H9 (cell line): ENCODE data around the gene HEYL. TPM values are rescaled to one million over a fixed set of nuclear protein-coding genes. Genes with fewer than 3 reads are reported as not detected.

Experiments used
- DNase-seq: peaks from one replicate; pipeline ENCODE4 v3.0.0-alpha.2; 2017
- H2AFZ ChIP-seq: one replicate; pipeline ENCODE4 v1.6.1; 2013; ENCODE audit warnings: mild to moderate bottlenecking, low read length, control low read depth, moderate library complexity
- H2AK5ac ChIP-seq: 2 replicates; pipeline ENCODE4 v1.6.1; 2013; ENCODE audit warnings: low read length, control low read depth, mixed read lengths; ENCODE audit not compliant: insufficient read length
- H2BK120ac ChIP-seq: one replicate; pipeline ENCODE4 v1.6.1; 2013; ENCODE audit warnings: low read depth, mild to moderate bottlenecking, low read length, control low read depth, inconsistent platforms; ENCODE audit not compliant: poor library complexity, severe bottlenecking
- H2BK12ac ChIP-seq: 2 replicates; pipeline ENCODE4 v1.6.1; 2013; ENCODE audit warnings: low read length, control low read depth, mixed read lengths, low read depth; ENCODE audit not compliant: insufficient read length
- H2BK15ac ChIP-seq: 2 replicates; pipeline ENCODE4 v1.6.1; 2013; ENCODE audit warnings: low read depth, low read length, control low read depth
- H2BK20ac ChIP-seq: one replicate; pipeline ENCODE4 v1.6.1; 2013; ENCODE audit warnings: low read depth, mild to moderate bottlenecking, low read length, control low read depth, inconsistent platforms; ENCODE audit not compliant: poor library complexity, severe bottlenecking
- H2BK5ac ChIP-seq: 2 replicates; pipeline ENCODE4 v1.6.1; 2013; ENCODE audit warnings: low read length, control low read depth, mixed read lengths; ENCODE audit not compliant: insufficient read length
- H3K14ac ChIP-seq: 2 replicates; pipeline ENCODE4 v1.6.1; 2013; ENCODE audit warnings: low read length, control low read depth; ENCODE audit not compliant: insufficient read depth
- H3K18ac ChIP-seq: 2 replicates; pipeline ENCODE4 v1.6.1; 2013; ENCODE audit warnings: low read depth, mild to moderate bottlenecking, mixed read lengths, low read length, control low read depth; ENCODE audit not compliant: insufficient read length
- H3K23ac ChIP-seq: 2 replicates; pipeline ENCODE4 v1.6.1; 2013; ENCODE audit warnings: low read length, control low read depth, mixed read lengths, low read depth; ENCODE audit not compliant: insufficient read length
- H3K23me2 ChIP-seq: 2 replicates; pipeline ENCODE4 v1.6.1; 2013; ENCODE audit warnings: low read depth, mild to moderate bottlenecking, mixed read lengths, low read length, control low read depth; ENCODE audit not compliant: insufficient read length, poor library complexity, severe bottlenecking
- H3K27ac ChIP-seq: 2 replicates; pipeline ENCODE4 v1.5.1; 2013; ENCODE audit warnings: low read length, control low read depth, mixed read lengths, low read depth; ENCODE audit not compliant: insufficient read length
- H3K27me3 ChIP-seq: 2 replicates; pipeline ENCODE4 v1.6.1; 2013; ENCODE audit warnings: low read length, control low read depth, inconsistent platforms; ENCODE audit not compliant: insufficient read depth
- H3K4ac ChIP-seq: 2 replicates; pipeline ENCODE4 v1.6.1; 2013; ENCODE audit warnings: low read depth, mild to moderate bottlenecking, control low read depth, inconsistent platforms, low read length, moderate library complexity
- H3K4me1 ChIP-seq: 2 replicates; pipeline ENCODE4 v1.6.1; 2013; ENCODE audit warnings: low read length, control low read depth, inconsistent platforms; ENCODE audit not compliant: insufficient read depth
- H3K4me2 ChIP-seq: 2 replicates; pipeline ENCODE4 v1.6.1; 2013; ENCODE audit warnings: low read length, control low read depth, mixed read lengths; ENCODE audit not compliant: insufficient read length, insufficient read depth
- H3K56ac ChIP-seq: 2 replicates; pipeline ENCODE4 v1.6.1; 2013; ENCODE audit warnings: low read depth, mild to moderate bottlenecking, mixed read lengths, low read length, control low read depth; ENCODE audit not compliant: insufficient read length
- H3K79me1 ChIP-seq: 2 replicates; pipeline ENCODE4 v1.6.1; 2013; ENCODE audit warnings: low read depth, mild to moderate bottlenecking, moderate library complexity, low read length, control low read depth, inconsistent platforms; ENCODE audit not compliant: insufficient read depth, poor library complexity, severe bottlenecking
- H3K79me2 ChIP-seq: 2 replicates; pipeline ENCODE4 v1.6.1; 2013; ENCODE audit warnings: low read length, control low read depth, inconsistent platforms; ENCODE audit not compliant: insufficient read depth
- H3K9ac ChIP-seq: 2 replicates; pipeline ENCODE4 v1.6.1; 2013; ENCODE audit warnings: low read length, control low read depth, mixed read lengths; ENCODE audit not compliant: insufficient read length; ENCODE audit errors: extremely low read depth
- H3K9me3 ChIP-seq: one replicate; pipeline ENCODE4 v1.6.1; 2013; ENCODE audit warnings: low read depth, low read length, inconsistent platforms; ENCODE audit not compliant: control insufficient read depth
- H3T11ph ChIP-seq: one replicate; pipeline ENCODE4 v1.6.1; 2013; ENCODE audit warnings: mild to moderate bottlenecking, low read length, control low read depth, inconsistent platforms
- H4K20me1 ChIP-seq: one replicate; pipeline ENCODE4 v1.6.1; 2013; ENCODE audit not compliant: control insufficient read depth, insufficient read length, insufficient read depth
- H4K5ac ChIP-seq: 2 replicates; pipeline ENCODE4 v1.6.1; 2013; ENCODE audit warnings: low read depth, mild to moderate bottlenecking, mixed read lengths, low read length, control low read depth; ENCODE audit not compliant: insufficient read length
- H4K8ac ChIP-seq: replicated peaks from 2 replicates; pipeline ENCODE4 v1.6.1; 2013; ENCODE audit warnings: low read length, control low read depth, mixed read lengths, low read depth; ENCODE audit not compliant: insufficient read length
- H4K91ac ChIP-seq: 2 replicates; pipeline ENCODE4 v1.6.1; 2013; ENCODE audit warnings: low read depth, mild to moderate bottlenecking, moderate library complexity, mixed read lengths, low read length, control low read depth; ENCODE audit not compliant: insufficient read length
- H3K27ac Mint-ChIP-seq, 3 experiments: 2 replicates in 2 of 3; 3 replicates in 1 of 3; pipeline ENCODE4 v1.8.0; 2020 to 2021; ENCODE audit warnings: mixed read lengths in 3 of 3, mild to moderate bottlenecking in 1 of 3, moderate library complexity in 1 of 3
- H3K27me3 Mint-ChIP-seq: 2 replicates; pipeline ENCODE4 v1.8.0; 2021; ENCODE audit warnings: low read depth, mild to moderate bottlenecking, moderate library complexity, mixed read lengths
- H3K36me3 Mint-ChIP-seq, 3 experiments: 2 replicates in 2 of 3; 3 replicates in 1 of 3; pipeline ENCODE4 v1.8.0; 2020 to 2021; ENCODE audit warnings: low read depth in 3 of 3, mixed read lengths in 3 of 3; ENCODE audit not compliant: insufficient read depth in 1 of 3
- H3K4me1 Mint-ChIP-seq, 2 experiments: 2 replicates each; pipeline ENCODE4 v1.8.0; 2020; ENCODE audit warnings: mixed read lengths in 2 of 2
- H3K4me3 Mint-ChIP-seq, 2 experiments: 2 replicates in 1 of 2; 3 replicates in 1 of 2; pipeline ENCODE4 v1.8.0; 2020 to 2021; ENCODE audit warnings: mild to moderate bottlenecking in 2 of 2, mixed read lengths in 2 of 2, moderate library complexity in 1 of 2
- H3K9me3 Mint-ChIP-seq, 2 experiments: 2 replicates in 1 of 2; 3 replicates in 1 of 2; pipeline ENCODE4 v1.8.0; 2020; ENCODE audit warnings: mild to moderate bottlenecking in 2 of 2, mixed read lengths in 2 of 2, moderate library complexity in 1 of 2
- CTCF ChIP-seq: fragments of 200-600 bp; sonication (generic); conservative IDR thresholded peaks from 3 replicates; pipeline ENCODE4 v1.8.0; 2021; ENCODE audit warnings: antibody characterized with exemption, mild to moderate bottlenecking
- WGBS: extraction: QIAGEN DNeasy Blood & Tissue Kit; methylation state at CpG from one replicate; pipeline ENCODE4 v1.1.7; 2013; ENCODE audit warnings: missing lambda C conversion rate, low lambda C conversion rate, mixed read lengths; ENCODE audit not compliant: insufficient read length; ENCODE audit errors: extremely low coverage; 5-methylcytosine and 5-hydroxymethylcytosine counted together
- total RNA-seq: library from RNA; stranded (reverse); gene quantifications from 2 replicates; pipeline ENCODE4 v1.2.1, GENCODE V29; 2021

HEYL gene
- total RNA-seq, 1 experiment from 2014 or later = 1.9 TPM

GRCh38 chr1:39592069-39592468, 47.4 kb downstream of the HEYL start:
- peaks cover 71% of the 10 kb centered on the region for H3K27me3 Mint-ChIP-seq
- no peak overlapping the region for H3T11ph ChIP-seq

More at GRCh38 chr1:39592069-39592468, 47.4 kb downstream of the HEYL start:
- Mint-ChIP-seq H3K27ac (no peak overlapping the region; a peak in 1 of 7 replicates), H3K4me3 (no peak overlapping the region), H3K9me3 (no peaks in the 10 kb centered on the region), H3K4me1 (peaks cover 2 to 3% of the 10 kb centered on the region in 2 experiments; a peak in 2 of 4 replicates), H3K36me3 (no peaks in the 10 kb centered on the region; a peak in 1 of 7 replicates)
- H3K4me1 ChIP-seq = 0 out of 2 replicates have a peak, but pooled peaks cover 4% of the 10 kb centered on the region
- TF ChIP-seq CTCF = no peak
- WGBS = no CpG with 5 or more reads among the region's 4 CpGs
- H2BK5ac ChIP-seq = no peak overlapping the region
- H2BK120ac ChIP-seq = no peak overlapping the region
- no peak overlapping the region for H2BK20ac ChIP-seq
- H2AK5ac ChIP-seq = no peak overlapping the region
- no peaks in the 10 kb centered on the region for H4K20me1 ChIP-seq
- H3K9me3 ChIP-seq = no peaks in the 10 kb centered on the region
- H3K14ac ChIP-seq = no peak overlapping the region
- no peak overlapping the region for H3K56ac ChIP-seq
- H3K79me1 ChIP-seq = no peaks in the 10 kb centered on the region
- H3K27me3 ChIP-seq = no peaks in the 10 kb centered on the region; the same call in 1 of the 2 replicates
- H4K5ac ChIP-seq = no peak overlapping the region
- H2BK15ac ChIP-seq = no peak overlapping the region
- H2AFZ ChIP-seq = no peak overlapping the region
- no peak overlapping the region for H3K9ac ChIP-seq
- no peak overlapping the region for H3K4me2 ChIP-seq
- no peak overlapping the region for H3K18ac ChIP-seq
- no peak for DNase-seq
- no peak overlapping the region for H2BK12ac ChIP-seq
- no peak overlapping the region for H3K27ac ChIP-seq
- H3K4ac ChIP-seq = no peak overlapping the region
- no peak overlapping the region for H4K91ac ChIP-seq
- no peaks in the 10 kb centered on the region for H3K79me2 ChIP-seq
- H3K23ac ChIP-seq = no peak overlapping the region
- H3K23me2 ChIP-seq = no peaks in the 10 kb centered on the region
- no peak overlapping the region for H4K8ac ChIP-seq
